ENCODE results near the gene GRIP1.

GRIP1 gene

DNA sequence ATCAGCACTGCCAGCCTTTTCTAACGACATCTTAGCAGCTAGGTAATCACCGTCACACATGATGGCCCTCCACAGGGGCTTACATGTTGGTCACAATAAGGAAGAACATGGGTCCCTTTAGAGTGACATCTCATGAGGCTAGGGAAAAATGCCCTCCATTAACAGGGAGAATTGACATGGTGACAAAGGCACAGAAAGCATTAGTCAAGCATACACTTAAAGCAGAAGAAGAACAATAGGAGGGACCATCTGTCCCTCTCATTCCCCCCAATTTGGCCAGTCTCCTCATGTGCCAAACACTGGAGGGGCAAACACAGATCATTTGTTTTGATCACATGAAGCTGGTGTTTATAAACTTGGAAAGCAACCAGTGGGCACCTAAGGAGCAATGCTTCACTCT is 78.0 kb downstream of the GRIP1 start:
- DNase-seq (ENCODE audit: low read depth), result no peak

DNA sequence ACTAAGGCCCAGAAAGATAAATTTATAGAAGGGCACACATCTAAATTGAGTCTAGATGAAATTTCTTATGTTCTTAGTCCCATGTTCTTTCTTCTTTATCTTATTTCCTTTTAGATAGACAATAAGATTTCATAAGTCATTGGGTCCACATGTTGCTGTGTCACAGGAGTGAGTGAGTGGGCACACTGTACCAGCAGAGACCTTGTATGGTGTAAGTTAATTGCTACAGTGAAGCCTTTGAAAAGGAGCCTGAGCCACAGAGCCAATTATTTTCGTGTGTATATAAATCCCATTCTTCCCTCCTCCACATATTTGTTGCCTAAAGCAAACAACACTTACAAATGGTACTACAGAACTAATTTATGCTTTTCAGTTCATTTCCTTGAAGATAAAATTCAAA is 79.1 kb downstream of the GRIP1 start:
- DNase-seq (ENCODE audit: low read depth), result no peak

DNA sequence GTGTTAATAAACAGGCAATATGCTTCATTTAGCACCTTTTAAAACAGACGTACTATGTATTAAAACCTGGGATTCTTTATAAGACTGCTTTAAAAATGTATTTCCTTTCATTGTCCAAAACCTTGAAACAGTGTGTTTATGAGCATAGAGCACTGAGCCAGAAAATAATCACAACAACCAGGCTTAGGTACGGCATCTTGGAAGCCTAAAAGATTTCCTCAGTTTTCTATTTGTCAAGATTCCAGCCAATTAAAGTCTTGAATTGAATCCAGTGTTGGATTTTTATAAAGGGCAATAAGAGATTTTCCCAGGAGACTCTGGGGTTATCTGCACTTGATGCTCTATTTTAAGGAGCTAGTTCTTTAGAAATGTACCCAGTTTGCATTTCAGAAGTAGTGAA is 80.3 kb downstream of the GRIP1 start:
- no peak for DNase-seq (ENCODE audit: low read depth)

DNA sequence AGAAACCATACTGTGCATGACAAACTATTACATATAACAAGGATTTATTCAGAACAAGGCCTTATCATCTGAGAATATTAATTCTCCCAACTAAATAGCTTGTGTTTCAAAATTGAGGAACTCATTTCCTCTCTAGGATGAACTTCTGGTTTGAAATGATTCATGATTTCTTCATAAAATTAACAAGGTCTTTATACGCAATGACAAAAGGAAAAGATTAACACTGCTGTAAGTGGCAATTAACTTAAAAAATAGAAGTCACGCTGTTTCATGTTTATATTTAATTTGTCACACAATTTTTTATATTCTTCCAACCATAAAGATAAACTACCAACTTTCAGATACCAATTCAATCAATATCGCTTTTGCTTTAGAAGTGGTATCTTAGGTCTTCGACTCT is 80.8 kb downstream of the GRIP1 start:
- DNase-seq (ENCODE audit: low read depth), result no peak

DNA sequence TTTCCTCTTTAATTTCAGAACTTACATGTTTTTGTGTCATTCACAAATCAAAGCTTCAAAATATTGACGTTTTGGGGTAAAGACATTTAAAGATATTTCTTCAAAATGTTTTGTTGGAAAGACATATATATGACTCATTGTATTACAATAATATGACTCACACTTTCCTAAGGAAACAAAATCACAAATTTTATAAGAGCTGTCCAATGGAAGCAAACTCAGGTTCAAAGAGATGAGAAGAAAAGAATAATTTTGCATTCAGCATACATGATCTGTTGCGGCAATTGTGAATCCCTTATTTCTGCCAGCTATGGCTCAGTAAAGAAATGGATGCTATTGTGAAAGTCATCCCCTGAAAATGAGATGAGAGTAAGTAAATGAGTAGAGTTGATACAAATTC is 82.7 kb downstream of the GRIP1 start:
- no peak for DNase-seq (ENCODE audit: low read depth)

DNA sequence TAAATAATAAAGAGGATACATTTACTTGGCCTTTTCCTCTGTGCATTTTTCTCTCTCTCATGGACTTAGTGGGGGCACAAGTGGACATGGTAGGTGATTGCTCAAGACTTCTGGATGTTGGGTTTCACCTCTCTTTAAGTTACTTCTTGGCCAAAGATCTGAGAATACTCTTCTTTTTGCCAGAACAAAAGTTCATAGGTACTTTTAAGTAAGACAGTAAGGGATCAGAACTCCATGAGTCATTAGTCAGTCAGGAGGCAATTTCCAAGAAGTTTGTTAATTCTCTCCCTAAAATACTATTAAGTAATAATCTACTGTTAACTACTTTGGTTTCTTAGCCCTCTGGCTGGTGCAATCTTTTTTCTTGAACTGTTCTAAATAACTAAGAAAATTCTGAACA is 84.2 kb downstream of the GRIP1 start:
- no peak for DNase-seq (ENCODE audit: low read depth)

DNA sequence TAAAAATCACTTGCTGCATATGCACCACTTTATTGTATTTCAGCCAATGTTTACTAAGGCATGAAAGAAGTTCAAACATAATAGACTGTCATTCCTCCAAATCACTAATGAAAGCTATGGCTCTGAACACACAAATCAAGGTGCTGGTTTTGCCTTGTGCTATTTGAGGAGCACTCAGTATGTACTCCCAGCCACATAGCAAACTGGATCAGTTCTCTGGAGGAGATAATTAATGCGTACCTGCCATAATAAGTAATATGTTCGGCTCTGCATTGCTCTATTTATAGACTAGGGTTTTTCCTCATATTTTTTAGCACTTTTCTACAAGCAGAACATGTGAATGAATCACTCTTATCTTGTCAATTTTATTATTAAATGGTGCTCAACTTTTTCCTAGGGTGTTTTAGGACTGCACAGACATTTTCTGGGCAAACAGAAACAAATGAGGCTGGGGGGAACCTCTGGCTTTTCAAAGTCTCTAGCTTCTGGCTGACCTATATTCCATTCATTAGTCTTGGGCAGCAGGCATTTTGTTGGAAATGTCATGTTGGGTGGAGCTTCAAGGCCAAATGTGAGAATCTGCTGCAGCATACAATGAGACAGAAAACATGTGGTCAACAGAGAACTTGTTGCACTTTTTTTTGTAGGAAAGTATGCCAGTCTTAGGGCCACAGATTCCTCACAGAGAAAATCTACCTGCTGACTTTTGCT is 88.4 kb downstream of the GRIP1 start:
- no peak for DNase-seq (ENCODE audit: low read depth)

DNA sequence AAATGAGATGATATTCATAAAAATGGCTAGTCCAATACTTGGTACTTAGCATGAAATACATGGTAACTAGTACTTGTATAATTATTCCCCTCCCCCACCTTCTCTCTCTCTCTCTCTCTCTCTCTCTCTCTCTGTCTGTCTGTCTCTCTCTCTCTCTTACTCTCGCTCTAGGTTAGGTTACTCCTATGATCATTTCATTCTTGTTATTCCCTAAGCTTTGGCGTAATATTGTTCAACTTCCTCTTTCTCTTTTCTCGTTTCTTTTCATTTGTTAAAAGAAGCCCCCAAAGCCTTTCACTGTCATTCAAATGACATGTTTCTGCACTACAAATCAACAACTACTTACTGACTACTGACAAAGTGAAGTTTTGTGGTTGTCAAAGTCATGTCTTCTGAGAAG is 89.8 kb downstream of the GRIP1 start:
- DNase-seq (ENCODE audit: low read depth), result no peak

DNA sequence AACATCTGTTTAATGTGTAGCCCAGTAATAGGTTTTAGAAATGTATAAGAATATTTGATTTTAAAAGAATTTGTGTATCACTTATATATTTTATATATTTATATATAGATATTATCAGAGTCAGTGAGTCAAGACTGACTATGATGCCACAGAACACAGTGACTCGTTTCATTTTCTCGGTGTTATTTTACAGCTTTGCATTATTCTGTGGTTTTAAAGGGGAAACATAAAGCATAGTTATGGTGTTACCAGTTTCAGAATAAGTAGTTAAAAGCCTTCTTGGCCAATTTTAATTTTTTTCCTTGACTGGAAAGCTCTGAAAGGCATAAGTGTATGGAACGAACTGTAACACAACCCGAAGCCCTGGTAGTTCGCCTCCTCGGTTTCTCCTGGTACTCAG is 91.0 kb downstream of the GRIP1 start:
- DNase-seq (ENCODE audit: low read depth), result no peak

DNA sequence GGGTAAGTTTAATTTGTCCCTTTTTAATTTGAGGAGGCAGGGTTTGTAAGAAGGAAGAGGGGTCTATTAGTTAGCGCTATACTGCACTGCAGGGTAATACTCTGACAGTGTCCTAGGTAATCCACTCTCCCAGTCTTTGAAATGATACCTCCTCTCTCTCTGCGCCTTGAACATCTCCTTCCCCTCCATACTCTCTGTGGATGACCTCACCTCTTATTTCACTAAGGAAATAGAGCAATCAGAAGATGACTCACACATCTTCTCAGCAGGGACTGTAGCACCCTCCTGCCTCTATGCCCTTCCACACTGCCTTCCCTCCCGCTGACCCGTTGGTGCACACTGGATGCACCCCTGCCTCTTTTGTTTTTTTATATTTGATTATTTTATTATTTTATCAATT is 94.2 kb downstream of the GRIP1 start:
- DNase-seq (ENCODE audit: low read depth), result no peak

DNA sequence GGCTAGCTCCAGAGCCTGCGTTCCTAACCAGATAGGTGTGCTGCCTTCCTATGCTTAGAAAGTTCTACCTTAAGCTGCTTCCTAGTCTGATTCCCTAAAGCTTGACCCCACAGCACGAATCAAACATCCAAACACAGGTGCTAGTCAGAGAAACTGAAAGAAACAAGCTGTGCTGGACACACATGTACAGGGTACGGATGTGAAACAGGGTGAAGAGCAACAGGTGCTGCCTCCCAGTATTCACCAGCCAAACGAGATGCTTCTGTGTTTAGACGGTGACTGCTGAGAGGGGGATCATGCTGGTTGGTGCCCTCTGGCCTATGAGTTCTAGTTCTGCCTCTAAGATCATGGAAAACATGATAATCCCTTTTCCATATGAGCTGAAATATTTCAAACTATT is 105.3 kb downstream of the GRIP1 start:
- DNase-seq (ENCODE audit: low read depth), result no peak

DNA sequence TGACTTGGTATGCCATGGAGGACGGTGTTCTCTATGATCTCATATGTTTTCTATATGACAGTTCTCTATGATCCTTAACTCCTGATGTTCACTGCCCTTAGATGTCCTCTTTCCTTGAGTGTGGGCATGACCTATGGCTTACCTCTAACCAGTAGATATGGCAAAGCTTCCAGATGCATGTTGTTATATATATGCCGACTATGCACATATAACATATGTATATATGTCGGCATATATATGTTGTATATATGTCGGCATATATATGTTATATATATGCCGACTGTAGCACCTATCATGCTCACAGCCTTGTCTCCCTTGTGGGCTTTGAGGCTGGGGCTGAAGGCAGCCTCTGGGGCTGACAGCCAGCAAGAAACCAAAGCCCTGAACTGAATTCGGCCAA is 106.0 kb downstream of the GRIP1 start:
- DNase-seq (ENCODE audit: low read depth), result no peak

DNA sequence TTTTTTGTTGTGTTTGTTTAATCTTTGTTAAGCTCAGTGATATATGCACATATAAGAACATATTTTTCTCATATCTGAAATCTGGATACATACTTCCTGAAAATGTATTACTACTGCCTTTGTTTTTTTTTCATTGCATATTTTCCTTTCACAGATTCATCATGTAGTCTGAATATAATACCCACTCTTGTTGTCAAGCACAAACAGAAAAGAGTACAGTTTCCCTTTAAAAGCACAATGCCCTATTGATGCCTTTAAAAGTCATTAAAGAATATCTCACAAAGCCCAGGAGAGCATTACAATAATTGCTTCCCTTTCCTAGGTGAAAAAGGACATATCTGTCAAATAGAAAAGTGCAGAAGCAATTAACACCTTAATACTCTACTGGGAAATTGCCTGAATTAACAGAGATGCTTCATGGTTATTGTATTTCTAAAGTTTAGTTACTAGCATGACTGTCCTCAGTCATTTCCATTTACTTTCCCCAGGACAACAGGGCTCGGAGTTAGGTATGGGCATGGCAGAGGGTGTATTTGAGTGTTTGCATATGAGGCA is 107.4 kb downstream of the GRIP1 start:
- DNase-seq (ENCODE audit: low read depth), result no peak

DNA sequence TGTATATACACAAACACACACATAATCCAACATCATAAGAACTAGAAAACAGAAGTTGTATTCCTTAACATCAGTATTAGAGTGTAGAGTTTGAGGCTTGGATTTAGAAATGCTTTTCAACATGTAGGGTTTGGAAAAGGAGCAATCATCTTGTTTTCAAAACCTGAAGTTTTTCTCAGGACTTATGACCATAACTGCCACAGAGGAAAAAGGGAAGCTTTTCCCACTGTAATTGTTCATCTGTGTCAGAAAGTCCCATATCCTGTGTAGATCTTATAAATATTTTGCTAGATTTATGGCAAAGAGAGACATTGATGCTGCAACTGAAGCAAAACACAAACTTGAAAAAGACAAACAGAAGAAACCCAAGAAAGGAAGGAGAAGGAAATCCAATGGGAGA is 115.7 kb downstream of the GRIP1 start:
- no peak for DNase-seq (ENCODE audit: low read depth)

DNA sequence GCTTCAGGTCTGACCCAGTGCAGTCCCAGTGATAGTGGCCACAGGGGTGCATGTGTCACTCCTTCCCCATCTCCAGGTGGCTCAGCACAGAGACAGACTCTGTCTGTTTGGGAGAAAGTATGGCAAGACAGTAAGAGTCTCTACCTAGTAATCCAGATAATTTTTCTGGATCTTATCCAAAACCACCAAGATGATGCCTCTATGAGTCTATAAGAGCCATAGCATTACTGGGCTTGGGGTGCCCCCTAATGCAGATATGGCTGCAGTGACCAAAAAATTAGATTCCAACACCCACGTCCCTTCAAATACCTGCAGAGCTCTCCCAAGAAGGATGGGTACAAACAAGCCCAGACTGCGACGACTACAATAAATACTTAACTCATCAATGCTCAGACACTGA is 123.8 kb downstream of the GRIP1 start:
- DNase-seq (ENCODE audit: low read depth), result no peak

DNA sequence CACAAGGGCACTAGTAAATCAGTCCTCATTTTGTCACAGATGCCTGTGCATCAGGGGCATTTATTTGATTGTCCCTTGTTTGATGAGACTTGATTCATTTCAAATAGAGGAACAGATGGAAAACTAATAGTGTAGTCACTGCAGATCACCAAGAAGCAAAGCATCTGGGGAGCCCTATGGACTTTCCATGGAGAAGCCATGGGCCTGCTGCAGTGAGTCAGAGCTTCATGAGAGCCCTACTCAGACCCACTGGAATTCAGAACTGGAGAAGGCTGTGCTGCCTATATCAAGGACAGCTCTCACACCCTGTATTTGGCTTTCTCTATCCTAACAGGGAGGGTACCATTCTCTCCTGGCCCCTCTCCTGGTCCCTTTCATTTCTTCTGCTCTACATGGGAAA is 126.2 kb downstream of the GRIP1 start:
- DNase-seq (ENCODE audit: low read depth), result no peak

DNA sequence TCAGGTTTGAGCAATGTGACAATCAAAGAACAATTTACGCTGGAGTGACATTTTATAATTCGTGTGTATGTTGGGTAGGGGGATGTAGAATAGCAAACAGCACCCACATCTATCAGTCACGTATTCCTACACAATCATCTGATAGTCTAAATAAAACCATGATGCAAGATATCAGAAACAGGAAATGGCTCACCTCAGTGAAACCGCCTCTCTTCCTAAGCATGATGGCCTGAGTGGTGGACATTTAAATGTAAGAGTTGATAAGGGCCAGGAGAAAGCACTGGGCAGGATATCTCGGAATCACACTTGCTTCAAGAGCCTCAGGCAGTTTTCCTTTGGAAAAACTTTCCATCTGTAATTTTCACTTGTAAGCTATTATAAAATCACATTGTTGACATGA is 128.2 kb downstream of the GRIP1 start:
- no peak for DNase-seq (ENCODE audit: low read depth)

DNA sequence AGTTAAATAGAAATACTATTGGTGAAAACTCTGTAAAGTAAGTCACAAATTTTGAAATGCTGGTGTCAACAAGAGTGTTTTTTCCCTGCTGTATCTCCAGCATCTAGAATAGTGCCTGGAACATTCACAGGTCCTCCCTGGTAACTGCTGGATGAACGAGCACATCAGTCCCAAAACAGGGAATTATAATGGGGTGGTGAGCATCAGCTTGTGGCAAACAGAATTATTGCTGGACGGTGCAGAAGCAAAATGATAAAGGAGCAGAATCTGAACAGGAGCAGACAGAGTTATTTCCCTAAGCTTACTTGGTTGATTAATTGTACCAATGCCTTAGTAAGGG is 129.9 kb downstream of the GRIP1 start:
- no peak for DNase-seq (ENCODE audit: low read depth)

DNA sequence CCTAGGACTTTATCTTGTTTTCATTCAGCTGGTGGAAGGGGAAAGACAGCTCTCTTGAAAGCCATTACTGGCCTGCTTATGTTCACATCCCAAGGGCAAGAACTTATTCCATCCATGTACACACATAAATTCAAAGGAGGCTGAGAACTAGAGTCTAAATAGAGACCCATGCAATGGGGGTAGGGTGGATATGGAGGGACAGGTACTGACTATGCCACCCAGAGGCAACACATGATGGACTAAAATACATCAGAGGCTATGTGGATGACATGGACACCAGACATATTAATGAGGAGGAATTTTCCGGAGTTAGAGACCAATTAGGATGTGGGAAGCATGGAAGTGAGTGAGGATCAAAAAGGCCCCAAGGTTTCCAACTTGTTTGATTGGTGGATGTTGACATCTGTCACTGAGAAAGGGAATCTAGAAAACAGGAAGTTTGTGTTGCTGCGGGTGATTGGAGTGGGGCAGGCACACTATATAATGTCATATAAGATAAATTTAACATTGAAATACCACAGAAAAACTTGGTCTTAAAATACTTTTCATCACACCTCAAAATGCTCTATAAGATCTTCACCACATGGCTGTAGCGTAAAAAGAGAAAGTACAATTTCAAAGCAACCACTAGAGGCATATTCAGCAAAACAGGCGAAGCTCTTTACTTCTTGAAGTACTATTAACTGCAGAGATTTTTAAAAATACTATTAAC is 130.4 kb downstream of the GRIP1 start:
- no peak for DNase-seq (ENCODE audit: low read depth)

DNA sequence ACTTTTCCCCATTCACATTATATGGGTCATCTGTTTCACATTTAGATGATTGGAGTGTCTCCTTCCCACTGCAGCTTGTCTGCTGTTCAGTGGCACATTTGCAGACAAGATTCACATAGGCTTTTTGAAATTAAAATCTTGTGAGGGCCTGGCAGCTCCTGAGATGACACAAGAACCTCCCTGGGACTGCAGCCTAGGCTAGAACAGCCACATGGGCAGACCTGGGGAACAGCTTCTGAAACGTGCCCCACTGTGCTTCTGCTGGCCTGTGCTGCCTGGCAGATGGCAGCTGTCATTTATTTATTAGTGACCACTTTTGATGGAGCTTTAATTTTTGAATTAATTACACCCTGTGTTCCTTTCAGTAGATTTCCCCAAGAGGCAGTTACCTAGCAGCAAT is 137.4 kb downstream of the GRIP1 start:
- no peak for DNase-seq (ENCODE audit: low read depth)

DNA sequence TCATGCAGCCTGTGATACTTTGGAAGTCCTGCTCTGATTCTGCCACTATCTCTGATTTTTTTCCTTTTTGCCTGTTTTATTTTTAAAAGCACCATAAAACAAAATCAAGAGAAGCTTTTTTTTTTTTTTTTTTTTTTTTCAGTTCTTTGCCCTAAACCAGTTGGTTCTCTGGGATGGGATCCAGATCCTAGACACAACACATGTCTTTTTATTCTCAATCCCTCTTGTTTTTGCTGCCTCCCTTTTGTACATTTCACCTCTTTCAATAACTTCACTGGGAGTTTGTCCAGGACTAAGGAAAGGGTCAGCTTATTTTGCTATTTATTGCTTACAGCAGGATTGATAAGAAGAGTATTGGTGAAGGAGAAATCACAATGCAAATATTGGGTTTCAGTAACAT is 139.4 kb downstream of the GRIP1 start:
- no peak for DNase-seq (ENCODE audit: low read depth)

DNA sequence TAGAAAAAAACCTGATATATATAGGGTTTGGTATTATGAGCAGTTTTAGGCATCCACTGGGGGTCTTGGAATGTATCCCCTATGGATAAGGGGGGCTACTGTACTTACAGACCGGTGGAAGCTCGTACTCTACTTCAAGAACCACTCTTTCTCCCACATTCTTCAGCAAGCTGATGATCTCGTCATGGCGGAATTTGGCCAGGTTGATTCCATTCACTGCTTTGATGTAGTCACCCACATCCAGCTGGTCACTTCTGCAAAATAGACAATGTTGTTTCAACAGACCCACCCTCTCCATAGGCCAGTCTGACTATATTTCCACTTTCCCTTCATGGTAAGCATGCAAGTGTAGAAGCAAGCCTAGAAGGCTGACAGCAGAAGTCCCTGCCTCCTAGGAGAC is 139.9 kb downstream of the GRIP1 start:
- no peak for DNase-seq (ENCODE audit: low read depth)

DNA sequence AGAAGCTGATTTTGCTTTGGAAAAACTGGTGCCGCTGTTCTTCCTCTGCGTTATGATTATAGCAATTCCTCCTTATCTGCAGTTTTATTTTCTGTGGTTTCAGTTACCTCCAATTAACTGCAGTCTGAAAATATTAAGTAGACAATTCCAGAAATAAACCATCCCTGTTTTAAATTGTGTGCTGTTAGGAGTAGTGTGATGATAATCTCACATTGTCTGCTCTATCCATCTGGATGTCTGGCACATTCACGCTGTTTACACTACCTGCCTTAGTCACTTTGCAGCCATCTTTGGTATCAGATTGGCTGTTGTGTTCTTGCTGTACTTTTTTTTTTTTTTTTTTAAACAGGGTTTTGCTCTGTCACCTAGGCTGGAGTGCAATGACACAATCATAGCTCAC is 141.0 kb downstream of the GRIP1 start:
- no peak for DNase-seq (ENCODE audit: low read depth)

DNA sequence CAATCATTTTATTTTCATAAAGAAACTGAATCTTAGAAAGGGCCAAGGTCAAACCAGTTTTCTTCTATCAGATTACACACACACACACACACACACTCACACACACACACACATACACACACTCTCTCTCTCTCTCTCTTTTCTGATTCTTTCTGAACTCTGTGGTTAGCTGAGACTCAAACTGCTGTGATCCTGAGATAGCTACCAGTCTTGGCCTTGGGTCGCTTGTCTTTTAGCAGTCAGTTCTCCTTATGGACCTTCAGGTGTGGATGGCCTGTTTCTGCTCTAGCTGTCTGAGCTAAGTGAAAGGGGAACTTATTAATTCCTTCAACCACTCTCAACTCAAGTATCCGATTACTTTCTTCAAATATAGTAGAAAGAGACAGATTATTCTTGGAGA is 145.1 kb downstream of the GRIP1 start:
- no peak for DNase-seq (ENCODE audit: low read depth)
